Left kidney (tissue), 2 donors: ENCODE results near the gene LRRC2. TPM values are rescaled to one million over a fixed set of nuclear protein-coding genes. Genes with fewer than 3 reads are reported as not detected.
"Not testable (repeated sequence)": the region's sequence is repeated elsewhere in the genome, so short reads cannot be mapped to it uniquely, and the experiment has no call there.

Source experiments
- DNase-seq: peaks from one replicate; pipeline ENCODE4 v3.0.0-alpha.2; 2013
- polyA plus RNA-seq: library from polyadenylated mRNA; unstranded; fragments of 120-200 nt; gene quantifications from one replicate; pipeline ENCODE4 v1.2.1, GENCODE V29; 2013; ENCODE audit not compliant: insufficient read length

The LRRC2 gene
- polyA plus RNA-seq, 1 donor = 1.8 TPM

DNA sequence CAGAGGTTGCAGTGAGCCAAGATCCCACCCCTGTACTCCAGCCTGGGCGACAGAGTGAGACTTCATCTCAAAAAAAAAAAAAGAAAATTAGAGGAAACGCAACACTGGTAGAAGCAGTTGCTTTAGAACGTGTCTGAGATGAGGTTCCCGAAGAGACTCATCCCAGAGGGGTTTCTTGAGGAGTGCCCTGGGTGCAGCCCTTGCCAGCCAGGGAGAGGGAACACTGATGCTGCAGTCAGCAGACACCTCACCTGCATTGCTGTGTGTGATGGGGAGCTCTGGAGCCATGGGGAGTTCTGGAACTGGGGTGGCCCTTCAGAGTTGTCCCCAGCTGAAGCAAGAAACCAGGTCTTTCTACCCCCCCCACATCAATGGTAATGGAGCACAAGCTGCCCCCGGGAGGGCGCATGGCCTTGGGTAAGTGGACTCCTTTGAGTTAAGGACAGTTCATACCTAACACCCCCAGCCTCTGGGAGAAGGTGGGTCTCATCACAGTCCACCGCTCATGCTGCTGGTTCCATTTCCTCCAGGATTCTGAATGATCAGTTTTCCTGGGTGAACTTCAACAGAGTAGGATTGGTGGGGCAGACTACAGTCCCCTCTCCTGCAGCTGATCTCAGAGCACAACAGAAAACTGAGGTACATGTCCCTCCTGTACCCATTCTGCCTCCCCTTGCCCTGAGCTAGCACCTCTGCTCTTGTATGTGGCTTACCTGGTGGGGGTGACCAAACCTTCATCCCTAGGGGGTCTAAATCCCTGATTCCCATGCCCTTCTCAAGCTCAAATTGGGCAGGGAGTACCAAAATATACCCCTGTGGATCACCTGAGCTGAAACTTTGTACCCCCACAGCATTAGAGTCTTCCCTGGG, 18.7 kb upstream of the LRRC2 start:
- DNase-seq = no peak

DNA sequence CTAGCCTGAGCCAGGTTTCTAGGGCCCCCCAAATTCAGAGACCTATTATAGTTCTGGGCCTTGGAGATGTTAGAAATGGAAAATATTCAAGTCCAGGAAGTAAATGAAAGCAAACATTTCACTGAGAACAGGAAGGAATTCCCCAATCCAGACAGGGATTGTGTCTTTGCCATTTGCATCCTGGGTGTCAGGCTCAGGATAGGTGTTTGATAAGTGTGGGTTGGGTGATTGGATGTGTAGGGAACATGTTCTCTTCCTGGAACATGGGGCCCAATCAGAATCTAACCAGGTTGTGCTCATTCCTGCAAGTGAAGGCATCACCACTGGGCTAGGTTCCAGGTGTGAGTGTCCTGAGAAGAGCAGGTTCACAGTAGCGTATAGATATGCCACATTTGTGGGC, 14.6 kb upstream of the LRRC2 start:
- DNase-seq = no peak

DNA sequence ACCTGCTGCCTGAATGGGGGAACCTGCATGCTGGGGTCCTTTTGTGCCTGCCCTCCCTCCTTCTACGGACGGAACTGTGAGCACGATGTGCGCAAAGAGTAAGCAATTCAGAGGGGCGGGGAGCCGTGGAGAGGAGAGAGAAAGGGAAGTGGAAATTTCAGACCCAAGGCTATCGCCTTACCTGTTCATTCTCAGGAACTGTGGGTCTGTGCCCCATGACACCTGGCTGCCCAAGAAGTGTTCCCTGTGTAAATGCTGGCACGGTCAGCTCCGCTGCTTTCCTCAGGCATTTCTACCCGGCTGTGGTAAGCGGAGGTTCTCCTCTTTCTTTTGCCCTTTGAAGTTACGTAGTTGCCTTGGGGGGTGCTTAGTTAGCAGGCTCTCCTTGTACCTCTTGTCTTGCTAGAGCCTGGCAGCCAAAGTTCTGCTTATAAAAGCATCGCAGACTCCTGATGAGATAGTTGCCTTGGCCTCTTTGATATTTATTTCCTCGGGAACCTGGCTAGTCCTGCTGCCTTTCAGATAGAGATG, 13.7 kb upstream of the LRRC2 start:
- no peak for DNase-seq

DNA sequence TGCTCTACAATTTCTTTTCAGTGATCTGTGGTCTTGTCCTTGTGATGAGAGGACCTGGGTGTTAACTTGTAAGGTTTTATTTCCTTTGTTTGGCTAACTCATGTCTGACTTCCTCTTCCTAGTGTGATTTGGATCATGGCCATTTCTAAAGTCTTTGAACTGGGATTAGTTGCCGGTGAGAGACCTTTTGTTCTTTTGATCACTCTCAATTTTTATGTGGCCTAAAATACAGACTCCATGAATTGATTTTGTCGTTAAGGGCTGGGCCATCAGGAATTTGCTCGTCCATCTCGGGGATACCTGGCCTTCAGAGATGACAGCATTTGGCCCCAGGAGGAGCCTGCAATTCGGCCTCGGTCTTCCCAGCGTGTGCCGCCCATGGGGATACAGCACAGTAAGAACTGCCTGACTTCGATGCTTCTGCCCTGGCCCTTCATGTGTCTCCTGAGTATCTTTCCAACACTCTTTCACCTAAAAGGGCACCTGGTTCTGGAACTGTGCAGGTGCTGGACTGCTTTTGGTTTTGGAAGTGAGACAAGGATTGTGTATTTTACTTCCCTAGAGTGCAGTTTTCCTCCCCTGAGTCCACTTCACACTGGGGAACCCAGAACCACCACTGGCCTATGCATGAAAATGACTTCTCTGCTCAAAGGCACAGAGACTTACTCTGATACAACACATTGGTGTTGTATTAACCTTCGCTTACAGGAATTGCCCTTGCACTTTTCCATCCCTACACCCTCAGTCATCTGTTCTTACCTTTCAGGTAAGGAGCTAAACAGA, 13.1 kb upstream of the LRRC2 start:
- no peak for DNase-seq

DNA sequence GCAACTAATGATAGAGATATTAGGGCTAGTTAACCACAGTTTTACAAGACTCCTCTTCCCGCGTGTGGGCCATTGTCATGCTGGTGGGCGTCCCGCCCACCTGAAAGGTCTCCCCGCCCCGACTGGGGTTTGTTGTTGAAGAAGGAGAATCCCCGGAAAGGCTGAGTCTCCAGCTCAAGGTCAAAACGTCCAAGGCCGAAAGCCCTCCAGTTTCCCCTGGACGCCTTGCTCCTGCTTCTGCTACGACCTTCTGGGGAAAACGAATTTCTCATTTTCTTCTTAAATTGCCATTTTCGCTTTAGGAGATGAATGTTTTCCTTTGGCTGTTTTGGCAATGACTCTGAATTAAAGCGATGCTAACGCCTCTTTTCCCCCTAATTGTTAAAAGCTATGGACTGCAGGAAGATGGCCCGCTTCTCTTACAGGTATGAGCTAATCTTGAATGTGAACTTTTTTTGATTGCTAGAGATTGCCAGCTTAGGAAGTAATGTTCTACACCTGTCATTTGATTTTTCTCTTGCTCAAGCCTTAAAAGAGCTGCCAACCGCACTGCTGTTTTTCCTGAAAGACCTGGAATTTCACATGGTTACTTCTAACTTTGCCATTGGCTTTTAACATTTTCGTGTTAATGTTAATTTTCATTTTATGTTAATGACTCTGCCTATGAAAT, 11.6 kb upstream of the LRRC2 start:
- DNase-seq = not testable (repeated sequence)

DNA sequence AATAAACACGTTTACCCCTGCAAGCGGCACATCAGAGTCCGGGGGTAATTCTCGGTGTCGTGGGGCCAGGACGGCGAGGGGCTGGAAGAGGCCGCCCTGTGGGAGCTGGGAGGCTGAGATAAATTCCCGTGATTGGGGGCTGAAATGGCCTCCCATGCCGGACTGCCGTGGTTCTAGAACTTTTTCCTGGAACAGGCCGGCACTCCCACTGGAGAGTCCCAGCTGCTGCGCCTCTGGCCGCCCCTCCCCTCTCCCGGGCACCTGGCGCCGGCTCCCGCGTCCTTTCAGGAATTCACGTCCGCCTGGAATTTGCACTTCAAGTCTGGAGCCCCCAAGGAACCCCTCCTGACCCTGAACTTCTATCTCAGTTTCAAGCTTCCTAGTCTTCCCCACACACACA, 10.8 kb upstream of the LRRC2 start:
- DNase-seq = no peak

DNA sequence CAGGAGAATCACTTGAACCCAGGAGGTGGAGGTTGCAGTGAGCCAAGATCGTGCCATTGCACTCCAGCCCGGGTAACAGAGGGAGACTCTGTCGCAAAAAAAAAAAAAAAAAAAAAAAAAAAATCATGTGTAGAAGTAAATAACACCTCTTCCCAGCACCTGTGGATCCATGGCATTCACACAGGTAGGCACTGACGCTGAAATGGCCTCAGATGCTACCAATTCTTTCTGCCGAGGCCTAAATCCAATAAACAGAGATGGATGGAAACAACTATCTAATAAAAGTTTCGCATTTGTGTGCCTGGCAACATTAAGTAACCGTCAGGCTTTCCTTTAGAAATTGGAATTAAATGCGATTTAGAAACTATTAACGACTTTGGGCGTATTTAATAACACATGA, 10.3 kb upstream of the LRRC2 start:
- no peak for DNase-seq

DNA sequence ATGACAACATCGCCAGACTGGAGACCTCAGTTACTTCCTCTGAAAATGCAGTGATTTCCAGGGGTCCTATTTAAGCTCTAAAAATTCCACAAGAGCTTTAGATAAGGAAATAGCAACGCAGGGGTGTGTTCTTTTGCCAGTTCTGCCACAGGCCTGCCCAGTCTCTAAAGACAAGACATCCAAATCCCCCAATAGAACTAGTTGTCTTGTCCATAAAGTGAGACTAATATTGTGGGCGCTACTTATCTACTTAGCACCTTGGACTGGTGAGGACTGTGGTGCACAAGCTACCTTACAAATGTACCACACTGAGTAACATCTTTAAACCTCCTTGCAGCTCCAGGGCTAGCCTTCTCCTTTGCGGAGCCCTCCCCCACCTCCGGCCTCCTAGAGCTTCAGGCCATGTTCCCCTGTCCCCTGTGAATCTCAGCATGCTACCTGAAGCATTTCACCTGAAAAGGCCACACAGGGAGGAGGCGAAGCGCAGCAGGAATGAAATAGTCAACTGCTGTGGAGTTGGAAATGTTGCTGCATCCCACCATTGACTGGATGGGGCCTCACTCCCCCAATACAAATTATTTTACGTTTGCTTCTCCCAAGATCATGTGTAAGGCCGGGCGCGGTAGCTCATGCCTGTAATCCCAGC, 9.6 kb upstream of the LRRC2 start:
- DNase-seq = no peak

DNA sequence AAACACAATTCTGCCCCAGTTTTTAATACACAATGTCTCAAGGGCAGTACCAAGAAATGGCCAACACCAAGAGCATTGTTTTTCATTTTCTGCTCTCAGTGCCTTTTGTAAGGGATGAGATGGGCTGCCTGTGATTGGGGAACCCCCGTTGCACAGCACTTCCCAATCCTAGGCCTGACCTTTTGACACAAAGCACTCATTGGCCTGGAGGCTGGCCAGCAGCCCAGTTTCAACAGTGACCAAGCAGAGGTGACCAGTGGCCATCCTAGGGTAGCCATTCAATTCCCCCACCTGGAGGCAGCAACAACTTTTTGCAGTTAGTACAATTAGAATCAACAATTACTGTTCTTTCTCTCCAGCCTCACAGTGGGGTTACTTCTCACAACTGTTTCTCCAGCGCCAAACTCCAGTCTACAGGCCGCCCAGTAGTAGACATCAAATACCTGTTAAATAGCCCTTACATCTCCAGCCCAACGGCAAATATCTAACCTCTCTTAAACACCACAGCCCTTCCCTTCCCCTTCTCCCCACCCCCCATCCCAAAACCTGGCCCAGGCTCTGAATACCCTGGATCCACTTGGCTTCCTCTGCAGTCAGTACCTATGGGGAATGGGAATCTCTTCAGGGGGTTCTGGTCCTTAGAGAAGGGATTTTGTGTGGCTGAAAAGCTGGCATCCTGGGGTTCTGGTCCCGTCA, 8.9 kb upstream of the LRRC2 start:
- no peak for DNase-seq

DNA sequence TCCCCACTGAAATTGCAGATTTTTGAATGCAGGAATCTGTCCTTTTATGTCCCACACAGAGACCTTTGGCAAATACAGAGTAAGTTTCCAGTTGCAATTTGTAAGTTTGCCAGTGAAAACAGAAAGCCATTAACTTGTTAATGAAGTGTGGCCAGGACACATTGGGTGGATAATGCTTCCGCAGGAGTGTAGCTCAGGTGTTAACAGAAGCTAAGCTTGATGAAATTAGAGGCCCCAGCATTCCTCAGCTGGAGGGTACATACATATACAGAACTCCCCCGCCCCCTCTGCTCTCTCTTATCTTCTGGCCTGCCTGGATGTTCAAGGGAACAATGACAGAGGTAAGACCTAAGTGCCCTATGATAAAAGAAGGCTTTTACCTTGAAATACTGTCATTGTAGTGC, 8.1 kb upstream of the LRRC2 start:
- DNase-seq = no peak

DNA sequence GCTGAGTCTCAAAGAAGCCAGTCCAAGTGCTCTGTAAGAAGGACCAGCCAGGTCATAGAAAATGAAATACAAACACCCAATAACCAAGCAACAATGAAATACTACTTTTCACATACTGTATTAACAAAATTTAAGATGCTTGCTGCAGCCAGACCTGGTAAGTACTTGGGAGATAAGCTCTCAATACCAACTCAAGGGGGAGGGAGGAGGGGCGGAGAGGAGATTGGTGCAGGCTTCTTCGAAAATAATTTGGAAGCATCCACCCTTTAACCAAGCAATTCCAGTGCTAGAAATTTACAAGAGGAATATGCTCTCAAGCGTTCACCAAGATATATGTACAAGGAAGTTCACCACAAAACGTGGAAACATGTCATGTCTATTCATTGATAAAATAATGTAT, 7.6 kb upstream of the LRRC2 start:
- DNase-seq = no peak

DNA sequence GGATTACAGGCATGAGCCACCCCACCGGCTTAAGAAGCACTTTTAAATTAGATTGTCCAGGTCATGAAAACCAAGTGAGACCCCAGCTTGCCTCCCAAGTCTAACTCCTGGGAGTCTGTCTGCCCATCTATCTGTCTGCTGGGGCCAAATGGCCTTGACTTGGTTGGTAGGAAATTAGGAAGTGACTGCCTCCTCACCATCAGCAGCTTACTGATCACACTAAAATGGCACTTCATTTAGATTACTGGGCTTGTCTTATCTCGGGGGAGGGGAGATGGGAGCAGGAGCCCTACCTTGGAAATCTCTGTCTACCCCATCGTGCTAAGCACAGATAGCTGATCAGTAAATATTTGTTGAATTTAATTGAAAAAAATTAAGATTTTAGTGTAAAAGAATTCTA, 5.6 kb upstream of the LRRC2 start:
- no peak for DNase-seq

DNA sequence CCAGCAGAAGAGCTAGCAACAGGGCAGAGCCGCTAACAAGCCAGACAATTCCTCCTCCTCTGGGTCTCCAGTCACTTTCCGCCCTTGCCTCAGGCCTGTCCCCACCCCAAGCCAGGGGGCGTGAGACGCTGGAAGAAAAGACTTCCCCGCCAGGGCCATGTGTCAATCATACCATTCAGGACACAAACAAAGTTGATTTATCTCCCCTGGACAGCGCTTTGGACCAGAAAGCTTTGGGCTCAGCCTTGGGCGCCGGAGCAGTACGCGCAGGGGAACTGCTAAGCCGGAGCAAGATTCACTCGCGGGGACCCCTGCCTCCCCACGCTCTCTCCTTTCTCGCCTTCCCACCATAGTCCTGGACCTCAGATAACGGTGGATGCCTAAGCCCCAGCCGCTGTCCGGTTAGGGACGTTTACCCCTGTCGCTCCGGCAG, 479 bp downstream of the LRRC2 start:
- no peak for DNase-seq

DNA sequence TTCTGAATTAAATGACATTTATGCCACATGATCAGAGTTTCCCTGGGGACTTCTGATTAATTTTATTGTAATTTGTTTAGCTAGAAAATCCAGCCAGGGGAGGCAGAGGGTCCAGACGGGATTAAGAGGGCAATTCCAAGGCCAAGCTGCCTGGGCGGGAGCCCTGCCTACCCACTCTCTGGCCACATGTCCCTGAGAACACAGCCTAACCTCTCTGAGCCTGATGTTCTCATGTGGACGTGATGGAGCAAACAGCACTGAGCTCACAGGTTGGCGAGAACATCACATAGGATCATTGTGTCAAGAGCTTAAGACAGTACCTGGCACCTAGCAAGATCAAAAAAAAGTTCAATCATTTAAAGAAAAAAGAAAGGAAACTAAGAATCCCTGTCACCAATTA, 1.0 kb downstream of the LRRC2 start:
- DNase-seq = no peak

DNA sequence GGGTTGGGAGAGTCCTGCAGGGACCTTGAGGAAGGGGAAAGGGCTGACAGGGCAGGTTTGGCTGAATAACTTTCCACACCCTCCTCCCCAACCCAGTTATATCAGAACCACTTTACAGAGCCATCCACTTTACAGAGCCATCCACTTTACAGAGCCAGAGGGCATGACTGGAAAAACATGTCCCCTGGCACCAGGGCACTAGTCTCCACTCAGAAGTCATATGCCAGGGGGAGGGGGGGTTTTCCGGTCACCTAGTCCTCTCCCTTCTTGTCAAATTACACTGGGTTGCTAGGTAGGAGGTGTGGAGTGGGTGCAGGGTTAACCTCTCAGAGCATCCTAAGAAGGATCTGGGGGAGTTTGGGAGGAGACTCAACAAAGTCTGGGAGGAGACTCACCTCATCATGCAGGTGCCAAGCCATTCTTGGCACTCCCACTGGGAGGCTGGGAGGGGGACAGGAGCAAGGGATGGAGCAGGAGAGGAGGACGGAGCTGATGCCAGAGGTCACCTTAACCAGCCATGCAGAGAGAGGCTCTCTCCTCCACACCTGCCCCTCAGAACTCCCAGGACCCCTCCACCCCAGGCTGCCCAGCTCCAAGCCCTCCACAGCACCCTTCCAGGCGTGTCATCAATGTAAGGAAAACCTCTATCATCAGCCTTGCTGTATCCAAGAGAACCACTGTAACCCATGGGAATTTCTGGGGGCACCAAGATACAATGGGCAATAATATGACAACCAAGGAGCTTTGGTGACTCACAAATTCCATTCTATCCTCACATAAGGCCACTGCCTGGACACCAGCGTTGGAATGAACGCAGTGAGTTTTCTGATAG, 1.7 kb downstream of the LRRC2 start:
- DNase-seq = no peak

DNA sequence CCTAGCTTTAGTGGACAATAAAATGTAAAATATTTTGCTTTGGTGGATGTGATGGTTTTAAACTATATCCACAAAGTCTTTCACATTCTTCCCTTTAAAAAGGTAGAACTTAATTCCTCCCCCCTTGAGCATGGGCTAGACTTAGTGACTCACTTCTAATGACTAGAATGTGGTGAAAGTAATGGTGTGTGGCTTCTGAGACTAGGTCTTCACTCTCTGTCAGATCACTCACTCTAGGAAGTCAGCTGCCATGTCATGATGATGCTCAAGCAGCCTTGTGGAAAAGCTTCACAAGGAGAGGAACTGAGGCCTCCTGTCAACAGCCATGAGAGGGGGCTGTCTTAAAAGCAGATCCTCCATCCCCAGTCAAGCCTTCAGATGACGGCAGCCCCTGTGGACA, 4.2 kb downstream of the LRRC2 start:
- no peak for DNase-seq

DNA sequence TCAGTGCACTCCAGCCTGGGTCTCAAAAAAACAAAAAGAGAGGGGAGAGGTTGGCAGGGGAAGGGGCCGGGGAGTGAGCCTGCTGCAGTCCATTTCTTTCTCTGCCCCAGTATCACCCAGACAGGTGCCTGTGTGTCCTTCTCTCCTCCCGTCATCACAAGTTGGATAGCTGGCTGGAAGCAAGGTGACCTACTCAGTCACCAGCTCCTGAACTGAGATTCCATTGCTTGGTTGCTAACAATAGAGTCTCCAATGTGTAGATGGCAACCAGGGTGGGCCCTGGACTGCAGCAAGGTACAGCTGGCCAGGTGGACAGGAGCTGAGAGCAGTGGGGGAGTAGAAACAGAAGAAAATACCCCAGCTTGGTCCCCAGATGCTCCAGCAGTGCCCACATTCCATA, 4.6 kb downstream of the LRRC2 start:
- DNase-seq = no peak

DNA sequence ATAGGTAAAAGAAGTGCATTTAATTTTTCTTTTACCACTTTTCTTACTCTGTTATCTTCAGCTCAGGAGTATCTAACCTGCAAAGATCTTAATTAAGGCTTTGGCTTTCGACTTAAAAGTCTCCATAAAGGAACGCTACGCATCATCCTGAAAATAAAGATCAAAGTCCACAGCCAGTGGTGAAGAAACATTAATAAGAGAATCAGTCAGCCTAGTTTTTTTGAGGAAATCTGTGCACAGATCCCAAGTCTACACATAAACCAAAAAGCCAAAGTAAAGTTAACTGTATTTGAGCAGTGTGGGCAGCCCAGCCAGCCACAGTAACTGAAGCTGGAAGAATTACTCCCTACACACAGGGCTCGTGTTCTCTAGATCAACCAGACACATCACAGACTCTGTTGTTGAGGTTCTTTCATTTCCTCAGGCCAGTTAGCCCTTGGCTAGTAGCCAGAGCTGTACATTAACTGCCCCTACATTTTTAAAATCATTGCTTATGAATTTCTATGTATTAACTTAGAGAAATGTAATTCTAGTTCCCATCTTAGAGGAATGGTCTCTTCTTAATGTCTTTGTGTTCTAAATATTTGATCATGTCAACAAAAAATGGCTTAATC, 6.9 kb downstream of the LRRC2 start:
- no peak for DNase-seq

DNA sequence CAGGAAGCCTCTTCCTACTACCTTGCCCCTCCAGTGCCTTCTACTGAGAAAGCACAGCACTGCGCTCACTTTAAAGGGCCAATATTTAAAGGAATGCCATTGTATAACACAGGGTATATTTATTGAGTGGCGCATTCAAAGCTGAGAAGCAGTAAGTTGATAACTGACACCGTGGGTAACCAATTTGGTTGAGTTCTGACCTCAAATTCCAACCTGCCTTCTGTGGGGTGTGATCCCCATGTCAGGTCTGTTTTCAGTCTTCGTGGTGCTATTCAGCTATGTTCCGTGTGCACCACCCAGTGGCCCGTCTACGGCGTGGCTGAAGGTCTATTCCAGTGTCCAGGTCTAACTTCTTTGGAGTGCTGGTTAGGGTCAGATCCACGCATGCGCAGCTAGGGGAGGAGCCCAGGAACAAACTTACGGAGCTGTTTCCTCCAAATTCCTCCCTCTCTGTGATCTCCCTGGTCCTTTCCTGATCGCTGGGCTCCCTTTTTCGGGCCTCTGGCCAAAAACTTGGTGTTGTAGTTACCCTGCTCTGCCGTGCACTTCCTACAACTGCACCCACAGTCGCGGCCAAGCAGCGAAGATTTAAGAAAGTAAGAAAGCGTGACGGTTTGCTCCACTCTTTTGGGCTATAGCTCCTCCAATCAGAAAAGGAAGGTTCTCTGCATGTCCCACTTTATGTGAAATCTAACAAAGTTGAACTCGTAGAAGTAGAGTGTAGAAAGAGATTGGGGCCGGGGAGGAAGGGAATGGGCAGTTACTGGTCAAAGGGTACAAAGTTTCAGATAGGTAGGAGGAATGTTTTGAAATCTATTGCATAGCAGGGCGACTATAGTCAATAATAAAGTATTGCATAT, 7.7 kb downstream of the LRRC2 start:
- peak; percentile 87 for DNase-seq
